Fibroblast of mammary gland (primary cell): ENCODE results near the gene CHPF2.
A peak's percentile ranks its signal among the peaks of the same experiment; 100 is the strongest.

Source experiments
- DNase-seq: peaks from one replicate; pipeline ENCODE4 v3.0.0-alpha.2; 2010; ENCODE audit warnings: low read depth
- H3K4me3 ChIP-seq: 2 replicates; pipeline ENCODE4 v1.5.1; 2011; ENCODE audit warnings: low read depth, mild to moderate bottlenecking, low read length, moderate library complexity; ENCODE audit not compliant: control insufficient read depth
- CTCF ChIP-seq: conservative IDR thresholded peaks from 2 replicates; pipeline ENCODE4 v1.5.1; 2011; ENCODE audit warnings: low read depth, low read length, inconsistent platforms; ENCODE audit not compliant: control insufficient read depth, insufficient read depth

CHPF2 gene

GRCh38 chr7:151264615-151265014 lies 32.3 kb downstream of the CHPF2 start:
- H3K4me3 ChIP-seq: no peak overlapping the region
- DNase-seq: no peak
- no peak for TF ChIP-seq CTCF

DNA sequence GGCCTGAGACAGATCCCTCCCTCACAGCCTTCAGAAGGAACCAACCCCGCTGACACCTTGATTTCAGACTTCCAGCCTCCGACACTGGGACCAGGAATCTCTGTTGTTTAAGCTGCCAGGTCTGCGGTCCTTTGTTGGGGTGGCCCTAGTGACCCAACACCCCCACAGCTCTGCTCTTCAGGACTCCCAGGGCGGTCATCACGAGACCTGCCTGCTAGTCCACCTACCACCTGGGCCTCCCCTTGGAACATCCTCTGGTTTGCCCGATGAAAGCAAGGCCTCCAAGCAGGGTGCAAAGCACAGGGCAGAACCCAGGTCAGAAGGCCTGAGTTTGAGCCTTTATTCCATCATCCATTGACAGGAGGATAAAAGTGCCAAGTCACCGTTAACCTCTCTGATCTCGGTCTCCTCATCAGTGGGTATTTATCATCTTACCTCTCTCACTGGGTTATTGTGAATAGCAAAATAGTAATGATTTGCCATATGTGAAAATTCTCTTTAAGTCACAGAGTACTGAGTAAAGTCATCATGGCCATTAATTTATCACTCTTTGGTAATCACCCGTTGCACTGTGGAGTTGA lies 33.2 kb downstream of the CHPF2 start:
- DNase-seq: no peak
- no peak overlapping the region for H3K4me3 ChIP-seq
- TF ChIP-seq CTCF: no peak

DNA sequence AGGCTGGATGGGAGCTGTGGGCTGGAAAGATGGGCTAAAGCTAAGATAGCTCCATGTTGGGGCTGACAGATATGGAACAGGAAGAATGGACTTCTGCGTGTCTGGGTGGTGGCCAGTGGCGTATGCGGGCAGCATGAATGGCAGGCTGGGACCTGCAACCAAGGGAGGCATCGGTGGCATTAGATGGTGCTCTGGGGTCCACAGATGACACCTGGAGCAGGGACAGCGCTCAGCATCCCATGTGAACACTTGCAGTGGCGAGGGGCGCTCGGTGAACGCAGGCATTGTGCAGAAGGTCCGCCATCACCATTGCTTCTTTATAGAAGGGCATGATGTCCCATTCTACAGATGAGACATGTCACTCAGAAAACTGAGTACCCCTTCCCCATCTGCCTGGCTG lies 37.2 kb downstream of the CHPF2 start:
- TF ChIP-seq CTCF: no peak
- DNase-seq: no peak
- no peak overlapping the region for H3K4me3 ChIP-seq

DNA sequence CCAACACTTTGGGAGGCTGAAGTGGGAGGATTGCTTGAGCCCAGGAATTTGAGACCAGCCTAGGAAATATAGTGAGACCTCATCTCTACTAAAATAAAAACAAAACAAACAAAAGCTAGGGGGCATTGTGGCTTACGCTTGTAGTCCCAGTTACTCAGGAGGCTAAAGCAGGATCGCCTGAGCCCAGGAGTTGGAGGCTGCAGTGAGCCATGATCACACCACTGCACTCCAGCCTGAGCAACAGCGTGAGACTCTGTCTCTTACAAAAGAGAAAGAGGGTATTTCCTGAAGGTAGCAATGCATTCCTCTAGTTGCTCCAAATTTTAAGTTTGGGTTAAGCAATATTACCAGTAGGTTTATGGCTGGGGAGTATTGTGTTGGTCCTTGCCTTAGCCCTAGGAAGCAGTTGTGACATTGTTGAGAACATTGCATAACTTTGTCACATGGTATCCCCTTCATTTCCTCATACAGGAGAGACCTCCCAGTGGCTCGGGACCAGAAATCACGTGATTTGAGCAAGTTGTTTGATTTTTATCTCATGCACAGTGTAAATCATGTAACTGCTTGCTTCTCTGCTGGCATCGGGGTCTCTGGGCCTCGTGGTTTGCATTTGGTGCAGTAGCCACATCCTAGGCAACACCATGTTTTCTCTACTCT lies 39.5 kb downstream of the CHPF2 start:
- H3K4me3 ChIP-seq: no peak overlapping the region
- TF ChIP-seq CTCF: no peak
- DNase-seq: peak; percentile 64

GRCh38 chr7:151272405-151272804 lies 40.1 kb downstream of the CHPF2 start:
- DNase-seq: peak; percentile 37
- peak; percentile 20 for TF ChIP-seq CTCF
- no peak overlapping the region for H3K4me3 ChIP-seq

DNA sequence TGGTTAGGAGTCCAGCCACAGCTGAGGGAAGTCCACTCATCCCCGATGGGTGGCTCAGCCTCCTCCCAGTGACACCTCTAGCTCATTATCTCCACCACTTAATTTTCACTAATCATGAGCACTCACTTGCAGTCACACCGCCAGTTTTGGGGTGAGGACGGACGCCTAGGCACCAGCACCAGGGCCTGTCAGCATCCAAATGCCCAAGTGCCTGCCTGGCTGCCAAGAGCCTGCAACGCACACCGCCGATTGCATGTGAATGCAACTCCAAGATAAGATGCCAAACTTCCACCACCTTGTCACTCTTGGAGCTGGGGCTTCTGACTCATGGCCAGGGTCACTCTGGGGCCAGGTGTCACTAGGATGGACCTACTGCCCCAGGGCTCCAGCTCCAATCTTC lies 40.6 kb downstream of the CHPF2 start:
- no peak overlapping the region for H3K4me3 ChIP-seq
- no peak for DNase-seq
- TF ChIP-seq CTCF: no peak
